Measurements from ENCODE around the gene UBALD2.

DNA sequence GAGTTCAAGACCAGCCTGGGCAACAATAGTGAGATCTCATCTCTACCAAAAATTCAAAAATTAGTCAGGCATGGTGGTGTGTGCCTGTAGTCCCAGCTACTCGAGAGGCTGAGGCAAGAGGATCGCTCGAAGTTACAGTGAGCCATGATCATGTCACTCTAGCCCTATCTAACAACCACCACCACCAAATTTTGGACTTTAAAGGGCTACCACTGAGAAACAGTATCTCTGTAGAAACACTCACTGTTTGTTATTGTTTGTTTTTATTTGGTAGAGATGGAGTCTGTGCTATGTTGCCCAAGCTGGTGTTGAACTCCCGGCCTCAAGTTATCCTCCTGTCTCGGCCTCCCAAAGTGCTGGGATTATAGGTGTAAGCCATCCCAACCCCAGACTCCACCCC lies 1.3 kb upstream of the UBALD2 start:
- TF ChIP-seq POLR2AphosphoS5 (IDR thresholded peaks at IDR 0.05) (no peak), TAF1 (IDR thresholded peaks at IDR 0.05; ENCODE audit: low read depth) (no peak), RAD21 (conservative IDR thresholded peaks at IDR 0.05) (no peak), MXI1 (conservative IDR thresholded peaks at IDR 0.05; ENCODE audit: poor library complexity, severe bottlenecking) (no peak), EP300 (conservative IDR thresholded peaks at IDR 0.05; ENCODE audit: poor library complexity, severe bottlenecking) (no peak), EZH2 (IDR thresholded peaks at IDR 0.05; ENCODE audit: borderline replicate concordance, insufficient read depth, low read length, poor library complexity, severe bottlenecking) (no peak), SMC3 (conservative IDR thresholded peaks at IDR 0.05; ENCODE audit: poor library complexity) (no peak)
- TF ChIP-seq, protein P1, sequence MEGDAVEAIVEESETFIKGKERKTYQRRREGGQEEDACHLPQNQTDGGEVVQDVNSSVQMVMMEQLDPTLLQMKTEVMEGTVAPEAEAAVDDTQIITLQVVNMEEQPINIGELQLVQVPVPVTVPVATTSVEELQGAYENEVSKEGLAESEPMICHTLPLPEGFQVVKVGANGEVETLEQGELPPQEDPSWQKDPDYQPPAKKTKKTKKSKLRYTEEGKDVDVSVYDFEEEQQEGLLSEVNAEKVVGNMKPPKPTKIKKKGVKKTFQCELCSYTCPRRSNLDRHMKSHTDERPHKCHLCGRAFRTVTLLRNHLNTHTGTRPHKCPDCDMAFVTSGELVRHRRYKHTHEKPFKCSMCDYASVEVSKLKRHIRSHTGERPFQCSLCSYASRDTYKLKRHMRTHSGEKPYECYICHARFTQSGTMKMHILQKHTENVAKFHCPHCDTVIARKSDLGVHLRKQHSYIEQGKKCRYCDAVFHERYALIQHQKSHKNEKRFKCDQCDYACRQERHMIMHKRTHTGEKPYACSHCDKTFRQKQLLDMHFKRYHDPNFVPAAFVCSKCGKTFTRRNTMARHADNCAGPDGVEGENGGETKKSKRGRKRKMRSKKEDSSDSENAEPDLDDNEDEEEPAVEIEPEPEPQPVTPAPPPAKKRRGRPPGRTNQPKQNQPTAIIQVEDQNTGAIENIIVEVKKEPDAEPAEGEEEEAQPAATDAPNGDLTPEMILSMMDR (IDR thresholded peaks at IDR 0.05; ENCODE audit: poor library complexity, severe bottlenecking): no peak
- TF ChIP-seq, protein P2, sequence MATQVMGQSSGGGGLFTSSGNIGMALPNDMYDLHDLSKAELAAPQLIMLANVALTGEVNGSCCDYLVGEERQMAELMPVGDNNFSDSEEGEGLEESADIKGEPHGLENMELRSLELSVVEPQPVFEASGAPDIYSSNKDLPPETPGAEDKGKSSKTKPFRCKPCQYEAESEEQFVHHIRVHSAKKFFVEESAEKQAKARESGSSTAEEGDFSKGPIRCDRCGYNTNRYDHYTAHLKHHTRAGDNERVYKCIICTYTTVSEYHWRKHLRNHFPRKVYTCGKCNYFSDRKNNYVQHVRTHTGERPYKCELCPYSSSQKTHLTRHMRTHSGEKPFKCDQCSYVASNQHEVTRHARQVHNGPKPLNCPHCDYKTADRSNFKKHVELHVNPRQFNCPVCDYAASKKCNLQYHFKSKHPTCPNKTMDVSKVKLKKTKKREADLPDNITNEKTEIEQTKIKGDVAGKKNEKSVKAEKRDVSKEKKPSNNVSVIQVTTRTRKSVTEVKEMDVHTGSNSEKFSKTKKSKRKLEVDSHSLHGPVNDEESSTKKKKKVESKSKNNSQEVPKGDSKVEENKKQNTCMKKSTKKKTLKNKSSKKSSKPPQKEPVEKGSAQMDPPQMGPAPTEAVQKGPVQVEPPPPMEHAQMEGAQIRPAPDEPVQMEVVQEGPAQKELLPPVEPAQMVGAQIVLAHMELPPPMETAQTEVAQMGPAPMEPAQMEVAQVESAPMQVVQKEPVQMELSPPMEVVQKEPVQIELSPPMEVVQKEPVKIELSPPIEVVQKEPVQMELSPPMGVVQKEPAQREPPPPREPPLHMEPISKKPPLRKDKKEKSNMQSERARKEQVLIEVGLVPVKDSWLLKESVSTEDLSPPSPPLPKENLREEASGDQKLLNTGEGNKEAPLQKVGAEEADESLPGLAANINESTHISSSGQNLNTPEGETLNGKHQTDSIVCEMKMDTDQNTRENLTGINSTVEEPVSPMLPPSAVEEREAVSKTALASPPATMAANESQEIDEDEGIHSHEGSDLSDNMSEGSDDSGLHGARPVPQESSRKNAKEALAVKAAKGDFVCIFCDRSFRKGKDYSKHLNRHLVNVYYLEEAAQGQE (IDR thresholded peaks at IDR 0.05; ENCODE audit: borderline replicate concordance): no peak
